ENCODE results near the gene DTX4. TPM values are rescaled to one million over a fixed set of nuclear protein-coding genes. Genes with fewer than 3 reads are reported as not detected.

The DTX4 gene
- total and polyA plus RNA-seq, 2 of the 4 experiments (the other 2 are of a cell fraction): 2.7 to 3.0 TPM

GRCh38 chr11:59182457-59183151, 10.7 kb downstream of the DTX4 start:
- H3K9ac ChIP-seq (ENCODE audit: low read depth, low read length): no peak overlapping the region
- no TSS peak for BruUV-seq (replicated peaks)
- peaks cover 23% of the 10 kb centered on the region for H3K36me3 ChIP-seq (ENCODE audit: control insufficient read depth, insufficient read depth, low read length)
- no peak overlapping the region for H3K27ac ChIP-seq (ENCODE audit: insufficient read depth, low read length)
- H4K8ac ChIP-seq (ENCODE audit: low read depth in 2 of 2, low read length in 2 of 2): no peak overlapping the region
- H2AFZ ChIP-seq (replicated peaks; ENCODE audit: low read length, poor library complexity): no peak overlapping the region
- 0 out of 2 replicates have a peak, but pooled peaks cover 4% of the 10 kb centered on the region for H4K20me1 ChIP-seq (ENCODE audit: insufficient read depth, low read length)
- no peak overlapping the region for H4K5ac ChIP-seq (ENCODE audit: low read depth, low read length)
- DNase-seq: no peak
- H2BK15ac ChIP-seq (ENCODE audit: low read depth, low read length): no peak overlapping the region
- ChIA-PET CTCF (no interaction called here), POLR2A (ENCODE audit: unreplicated experiment) (no interaction called here)
- no peak overlapping the region for H2AK5ac ChIP-seq (ENCODE audit: low read depth, low read length)
- H3K9me3 ChIP-seq (ENCODE audit: control insufficient read depth, insufficient read depth, low read length): no peaks in the 10 kb centered on the region
- no peak for ATAC-seq (ENCODE audit: low read depth)
- peaks cover 18% of the 10 kb centered on the region for H3K4me1 ChIP-seq (ENCODE audit: control insufficient read depth, insufficient read depth, low read length)
- H2AK9ac ChIP-seq (replicated peaks; ENCODE audit: low read depth, low read length, poor library complexity): no peak overlapping the region
- TF ChIP-seq MAFK (IDR thresholded peaks at IDR 0.05; ENCODE audit: low read depth, low read length) (peak; percentile 71), POLR2A (IDR thresholded peaks at IDR 0.05; ENCODE audit: low read depth, low read length) (no peak), RCOR1 (IDR thresholded peaks at IDR 0.05; ENCODE audit: insufficient replicate concordance, low read length) (no peak)
- dilution Hi-C loops (cut with HindIII; ENCODE audit: low sequenced_read_pairs, unreplicated experiment) (no loop called here), in situ Hi-C loops (cut with MboI; ENCODE audit: low sequenced_read_pairs) (no loop called here), intact Hi-C loops (cut with micrococcal nuclease) (no loop called here)
- no CpG with 5 or more reads among the region's 4 CpGs for WGBS, 2 experiments (ENCODE audit: extremely low coverage in 2 of 2, insufficient read length in 1 of 2)
- no peak overlapping the region for H3K23ac ChIP-seq (ENCODE audit: low read depth, low read length)
- no peak overlapping the region for H3K18ac ChIP-seq (ENCODE audit: low read depth, low read length)
- no peak overlapping the region for H3K4me3 ChIP-seq (ENCODE audit: insufficient read depth, low read depth, low read length)
- H3K4ac ChIP-seq (ENCODE audit: low read depth, low read length): no peak overlapping the region
- H3K4me2 ChIP-seq (ENCODE audit: low read depth, low read length): no peak overlapping the region
- no peak overlapping the region for H4K91ac ChIP-seq (ENCODE audit: insufficient read depth, low read depth, low read length)
- peaks cover 0 to 16% of the 10 kb centered on the region in 2 experiments; a peak in 2 of 4 replicates for H3K79me1 ChIP-seq (ENCODE audit: low read depth in 1 of 2, low read length in 2 of 2)
- peaks cover 15% of the 10 kb centered on the region for H3K9me1 ChIP-seq (ENCODE audit: insufficient read depth, low read length)
- no peak overlapping the region for H3K56ac ChIP-seq (ENCODE audit: extremely low read depth, insufficient read depth, low read length)
- no peak overlapping the region for H2BK20ac ChIP-seq (ENCODE audit: low read depth, low read length)
- H3K27me3 ChIP-seq (ENCODE audit: control insufficient read depth, insufficient read depth, low read length): no peaks in the 10 kb centered on the region
- H3K14ac ChIP-seq (replicated peaks; ENCODE audit: low read depth, low read length): no peak overlapping the region
- H2BK120ac ChIP-seq (ENCODE audit: low read depth, low read length): no peak overlapping the region
- no peak overlapping the region for H2BK5ac ChIP-seq (ENCODE audit: low read depth, low read length, poor library complexity, severe bottlenecking)
